ENCODE data around the gene TRPM4.

- TF ChIP-seq, protein P1, sequence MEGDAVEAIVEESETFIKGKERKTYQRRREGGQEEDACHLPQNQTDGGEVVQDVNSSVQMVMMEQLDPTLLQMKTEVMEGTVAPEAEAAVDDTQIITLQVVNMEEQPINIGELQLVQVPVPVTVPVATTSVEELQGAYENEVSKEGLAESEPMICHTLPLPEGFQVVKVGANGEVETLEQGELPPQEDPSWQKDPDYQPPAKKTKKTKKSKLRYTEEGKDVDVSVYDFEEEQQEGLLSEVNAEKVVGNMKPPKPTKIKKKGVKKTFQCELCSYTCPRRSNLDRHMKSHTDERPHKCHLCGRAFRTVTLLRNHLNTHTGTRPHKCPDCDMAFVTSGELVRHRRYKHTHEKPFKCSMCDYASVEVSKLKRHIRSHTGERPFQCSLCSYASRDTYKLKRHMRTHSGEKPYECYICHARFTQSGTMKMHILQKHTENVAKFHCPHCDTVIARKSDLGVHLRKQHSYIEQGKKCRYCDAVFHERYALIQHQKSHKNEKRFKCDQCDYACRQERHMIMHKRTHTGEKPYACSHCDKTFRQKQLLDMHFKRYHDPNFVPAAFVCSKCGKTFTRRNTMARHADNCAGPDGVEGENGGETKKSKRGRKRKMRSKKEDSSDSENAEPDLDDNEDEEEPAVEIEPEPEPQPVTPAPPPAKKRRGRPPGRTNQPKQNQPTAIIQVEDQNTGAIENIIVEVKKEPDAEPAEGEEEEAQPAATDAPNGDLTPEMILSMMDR (conservative IDR thresholded peaks at IDR 0.05; ENCODE audit: low read length), result no peak
- no peak for TF ChIP-seq EZH2phosphoT487 (IDR thresholded peaks at IDR 0.05; ENCODE audit: borderline replicate concordance, low read depth, low read length)
Measured at GRCh38 chr19:49205114-49205513, 47.5 kb downstream of the TRPM4 start.

All from OCI-LY7 (cell line).